ENCODE data around the gene TMEM233.

The TMEM233 gene

GRCh38 chr12:119681728-119682638, 88.4 kb downstream of the TMEM233 start:
- DNase-seq (ENCODE audit: low read depth): no peak

GRCh38 chr12:119682639-119683252, 89.2 kb downstream of the TMEM233 start:
- no peak for DNase-seq (ENCODE audit: low read depth)

GRCh38 chr12:119683413-119683812, 89.8 kb downstream of the TMEM233 start:
- no peak for DNase-seq (ENCODE audit: low read depth)

- DNase-seq (ENCODE audit: low read depth): no peak
Measured at GRCh38 chr12:119683816-119684215, 90.2 kb downstream of the TMEM233 start.

- no peak for DNase-seq (ENCODE audit: low read depth)
Measured at GRCh38 chr12:119684711-119685369, 91.3 kb downstream of the TMEM233 start.

- no peak for DNase-seq (ENCODE audit: low read depth)
Measured at GRCh38 chr12:119685375-119685774, 91.8 kb downstream of the TMEM233 start.

- DNase-seq (ENCODE audit: low read depth): no peak
Measured at GRCh38 chr12:119686355-119686754, 92.8 kb downstream of the TMEM233 start.

GRCh38 chr12:119686776-119687175, 93.2 kb downstream of the TMEM233 start:
- no peak for DNase-seq (ENCODE audit: low read depth)

- no peak for DNase-seq (ENCODE audit: low read depth)
Measured at GRCh38 chr12:119687406-119687805, 93.8 kb downstream of the TMEM233 start.

- no peak for DNase-seq (ENCODE audit: low read depth)
Measured at GRCh38 chr12:119687879-119688278, 94.3 kb downstream of the TMEM233 start.

- no peak for DNase-seq (ENCODE audit: low read depth)
Measured at GRCh38 chr12:119689935-119690500, 96.4 kb downstream of the TMEM233 start.

- no peak for DNase-seq (ENCODE audit: low read depth)
Measured at GRCh38 chr12:119691202-119691810, 97.7 kb downstream of the TMEM233 start.

- no peak for DNase-seq (ENCODE audit: low read depth)
Measured at GRCh38 chr12:119692410-119692809, 98.8 kb downstream of the TMEM233 start.
